Stimulated activated CD4-positive, alpha-beta T cell treated with anti-CD3 and anti-CD28 coated beads, Interleukin-4, amount 100 ng/mL, for 48 hours (primary cell): ENCODE data around the gene LAMA1.
A peak's percentile ranks its signal among the peaks of the same experiment; 100 is the strongest.

Experiments used
- DNase-seq, 2 donors: peaks; one replicate each; pipeline ENCODE4 v3.0.0-alpha.2; 2020; ENCODE audit warnings: low read depth in 2 of 2

Gene LAMA1

GRCh38 chr18:7056026-7056425 is 61.6 kb downstream of the LAMA1 start:
- no peak for DNase-seq

- DNase-seq, result no peak
Observed at GRCh38 chr18:7049951-7050350, 67.6 kb downstream of the LAMA1 start.

GRCh38 chr18:7048081-7048480 is 69.5 kb downstream of the LAMA1 start:
- no peak for DNase-seq

- DNase-seq, result no peak
Observed at GRCh38 chr18:7047336-7047735, 70.3 kb downstream of the LAMA1 start.

- DNase-seq, result peak in 1 of 2 donors; percentile 2
Observed at GRCh38 chr18:7038330-7038851, 79.2 kb downstream of the LAMA1 start.

- DNase-seq, result no peak
Observed at GRCh38 chr18:7037470-7037869, 80.1 kb downstream of the LAMA1 start.

GRCh38 chr18:7035807-7036206 is 81.8 kb downstream of the LAMA1 start:
- no peak for DNase-seq

- no peak for DNase-seq
Observed at GRCh38 chr18:7034924-7035323, 82.7 kb downstream of the LAMA1 start.

GRCh38 chr18:7032537-7032936 is 85.1 kb downstream of the LAMA1 start:
- no peak for DNase-seq

- DNase-seq, result no peak
Observed at GRCh38 chr18:7028625-7029024, 89.0 kb downstream of the LAMA1 start.

GRCh38 chr18:7025194-7025593 is 92.4 kb downstream of the LAMA1 start:
- no peak for DNase-seq

- no peak for DNase-seq
Observed at GRCh38 chr18:7023581-7023980, 94.0 kb downstream of the LAMA1 start.

- no peak for DNase-seq
Observed at GRCh38 chr18:7023063-7023580, 94.5 kb downstream of the LAMA1 start.

- DNase-seq, result no peak
Observed at GRCh38 chr18:7021994-7022840, 95.4 kb downstream of the LAMA1 start.

- DNase-seq, result no peak
Observed at GRCh38 chr18:7020995-7021777, 96.4 kb downstream of the LAMA1 start.

GRCh38 chr18:7017013-7017412 is 100.6 kb downstream of the LAMA1 start:
- DNase-seq, result no peak

GRCh38 chr18:7011142-7011541 is 106.5 kb downstream of the LAMA1 start:
- no peak for DNase-seq

- no peak for DNase-seq
Observed at GRCh38 chr18:7004009-7004408, 113.6 kb downstream of the LAMA1 start.

- DNase-seq, result no peak
Observed at GRCh38 chr18:7002107-7002506, 115.5 kb downstream of the LAMA1 start.

GRCh38 chr18:7000484-7001096 is 117.0 kb downstream of the LAMA1 start:
- DNase-seq, result no peak

GRCh38 chr18:6997808-6998207 is 119.8 kb downstream of the LAMA1 start:
- DNase-seq, result no peak

- no peak for DNase-seq
Observed at GRCh38 chr18:6994771-6995430, 122.7 kb downstream of the LAMA1 start.
